BJ (cell line): Measurements from ENCODE around the gene PPM1F. TPM values are rescaled to one million over a fixed set of nuclear protein-coding genes. Genes with fewer than 3 reads are reported as not detected.
"Not testable (repeated sequence)": the region's sequence is repeated elsewhere in the genome, so short reads cannot be mapped to it uniquely, and the experiment has no call there.

Experiments used
- CTCF ChIA-PET: fragments of 350-600 bp; formaldehyde crosslinking; extraction: SDS; loops from one replicate; lab custom pipeline; 2021; ENCODE audit warnings: antibody characterized with exemption, inconsistent platforms; lab: Yijun Ruan, JAX
- POLR2A ChIA-PET: fragments of 300-600 bp; sonication (Branson Sonifier 250); formaldehyde crosslinking; extraction: SDS; loops from one replicate; lab custom pipeline; 2021; ENCODE audit warnings: antibody characterized with exemption; lab: Charles Lee
- DNase-seq: peaks from one replicate; pipeline ENCODE4 v3.0.0-alpha.2; 2011; ENCODE audit warnings: low read depth
- H3K27me3 ChIP-seq: 2 replicates; pipeline ENCODE4 v1.6.0; 2011; ENCODE audit warnings: low read length; ENCODE audit not compliant: control insufficient read depth, insufficient read depth
- H3K36me3 ChIP-seq: 2 replicates; pipeline ENCODE4 v1.5.1; 2011; ENCODE audit warnings: low read length; ENCODE audit not compliant: control insufficient read depth, insufficient read depth
- H3K4me3 ChIP-seq: 2 replicates; pipeline ENCODE4 v1.5.1; 2011; ENCODE audit warnings: low read depth, mild to moderate bottlenecking, control low read depth, low read length
- CTCF ChIP-seq: IDR thresholded peaks from 2 replicates; pipeline ENCODE4 v1.5.1; 2011; ENCODE audit warnings: low read depth, mild to moderate bottlenecking, control low read depth, inconsistent platforms, low read length, moderate library complexity; ENCODE audit not compliant: insufficient read depth
- polyA plus RNA-seq: library from polyadenylated mRNA; depleted of rRNA; stranded (reverse); fragments of >200 nt; gene quantifications from 2 replicates; pipeline ENCODE4 v1.2.3, GENCODE V29; 2011; rRNA removed

Gene PPM1F
- polyA plus RNA-seq, 1 experiment = 25.3 TPM

- Histone ChIP-seq H3K36me3 (no peaks in the 10 kb centered on the region), H3K4me3 (no peak overlapping the region), H3K27me3 (no peaks in the 10 kb centered on the region)
- CTCF ChIA-PET = interaction anchor here (0.9 kb wide), 1 partner anchor 160 kb away, joined by 3 read pairs; no protein-coding TSS in a partner anchor
- POLR2A ChIA-PET = no interaction called here
- no peak for DNase-seq
- TF ChIP-seq CTCF = no peak
These were observed 79.0 kb downstream of the PPM1F start for GRCh38 chr22:21873619-21874018.

- H3K4me3 ChIP-seq, POLR2A ChIA-PET, H3K36me3 ChIP-seq, H3K27me3 ChIP-seq, DNase-seq: not testable (repeated sequence)
- CTCF ChIA-PET = interaction anchor here (0.9 kb wide), 1 partner anchor 159 kb away, joined by 3 read pairs; no protein-coding TSS in a partner anchor
These were observed 79.9 kb downstream of the PPM1F start for GRCh38 chr22:21872741-21873140.

Other genes with a start within 250 kb of the PPM1F start
- gene YPEL1, start 217.1 kb downstream of the PPM1F start, polyA plus RNA-seq = 0.69 and 1.1 TPM in 2 replicates
- 119 and 150 TPM in 2 replicates for gene MAPK1, start 85.2 kb downstream of the PPM1F start, polyA plus RNA-seq
- 8.0 and 12.8 TPM in 2 replicates for gene TOP3B, start 29.9 kb upstream of the PPM1F start, polyA plus RNA-seq